Neural progenitor cell (in vitro differentiated cells): ENCODE data around the gene OR51T1. TPM values are rescaled to one million over a fixed set of nuclear protein-coding genes. Genes with fewer than 3 reads are reported as not detected.

Experiments
- DNase-seq: peaks from one replicate; pipeline ENCODE4 v3.0.0-alpha.2; 2016; ENCODE audit warnings: low spot score
- H2AFZ ChIP-seq: fragments of 200-600 bp; sonication (generic); replicated peaks from 2 replicates; pipeline ENCODE4 v1.6.1; 2016; ENCODE audit warnings: antibody characterized with exemption
- H3F3A ChIP-seq: fragments of 200-600 bp; sonication (generic); 2 replicates; pipeline ENCODE4 v1.6.1; 2016; ENCODE audit warnings: antibody characterized with exemption, low read depth
- H3K27ac ChIP-seq: fragments of 200-600 bp; sonication (generic); 2 replicates; pipeline ENCODE4 v1.5.1; 2016; ENCODE audit warnings: mild to moderate bottlenecking
- H3K27me3 ChIP-seq: fragments of 200-600 bp; sonication (generic); 2 replicates; pipeline ENCODE4 v1.6.1; 2016; ENCODE audit warnings: mild to moderate bottlenecking, moderate library complexity
- H3K36me3 ChIP-seq: fragments of 200-600 bp; sonication (generic); 2 replicates; pipeline ENCODE4 v1.5.1; 2016
- H3K4me1 ChIP-seq: fragments of 200-600 bp; sonication (generic); 2 replicates; pipeline ENCODE4 v1.6.1; 2016; ENCODE audit warnings: mixed run types
- H3K4me2 ChIP-seq: fragments of 200-600 bp; sonication (generic); 2 replicates; pipeline ENCODE4 v1.6.1; 2016
- H3K4me3 ChIP-seq: fragments of 200-600 bp; sonication (generic); 2 replicates; pipeline ENCODE4 v1.5.1; 2016
- H3K79me2 ChIP-seq: fragments of 200-600 bp; sonication (generic); 2 replicates; pipeline ENCODE4 v1.6.1; 2016; ENCODE audit warnings: low read depth
- H3K9ac ChIP-seq: fragments of 200-600 bp; sonication (generic); 2 replicates; pipeline ENCODE4 v1.6.1; 2016
- H3K9me3 ChIP-seq: fragments of 200-600 bp; sonication (generic); 2 replicates; pipeline ENCODE4 v1.5.1; 2016; ENCODE audit warnings: low read depth
- H4K20me1 ChIP-seq: fragments of 200-600 bp; sonication (generic); 2 replicates; pipeline ENCODE4 v1.6.1; 2016; ENCODE audit warnings: low read depth
- H3K27ac Mint-ChIP-seq: 3 replicates; pipeline ENCODE4 v1.8.0; 2021; ENCODE audit warnings: mixed read lengths
- H3K27me3 Mint-ChIP-seq: 2 replicates; pipeline ENCODE4 v1.8.0; 2022; ENCODE audit warnings: low read depth, mild to moderate bottlenecking, inconsistent platforms, moderate library complexity, mixed read lengths; ENCODE audit not compliant: insufficient read depth
- H3K36me3 Mint-ChIP-seq: 3 replicates; pipeline ENCODE4 v1.8.0; 2021; ENCODE audit warnings: mixed read lengths
- H3K4me1 Mint-ChIP-seq: 3 replicates; pipeline ENCODE4 v1.8.0; 2021; ENCODE audit warnings: mixed read lengths
- H3K4me3 Mint-ChIP-seq: 3 replicates; pipeline ENCODE4 v1.8.0; 2021; ENCODE audit warnings: mild to moderate bottlenecking, moderate library complexity, mixed read lengths
- H3K9me3 Mint-ChIP-seq: 3 replicates; pipeline ENCODE4 v1.8.0; 2020; ENCODE audit warnings: mixed read lengths
- CTCF ChIP-seq: fragments of 200-600 bp; sonication (generic); IDR thresholded peaks from 2 replicates; pipeline ENCODE4 v1.5.1; 2017; ENCODE audit warnings: antibody characterized with exemption, mild to moderate bottlenecking
- EZH2 ChIP-seq: fragments of 200-600 bp; sonication (generic); IDR thresholded peaks from 2 replicates; pipeline ENCODE4 v1.6.1; 2017; ENCODE audit warnings: antibody characterized with exemption, mild to moderate bottlenecking, moderate library complexity
- EZH2phosphoT487 ChIP-seq: fragments of 200-600 bp; sonication (generic); IDR thresholded peaks from 2 replicates; pipeline ENCODE4 v1.6.1; 2017; ENCODE audit warnings: antibody characterized with exemption
- total RNA-seq: library from RNA; depleted of rRNA; stranded (reverse); fragments of >200 nt; gene quantifications from 2 replicates; pipeline ENCODE4 v1.2.3, GENCODE V29; 2015; ENCODE audit warnings: low replicate concordance

Gene OR51T1
- total RNA-seq, 1 donor from 2014 or later: not detected

GRCh38 chr11:4891996-4892640 is 10.4 kb downstream of the OR51T1 start:
- no peak overlapping the region for H3K27ac ChIP-seq
- no peaks in the 10 kb centered on the region for H3K27me3 Mint-ChIP-seq
- H3K4me1 Mint-ChIP-seq: no peaks in the 10 kb centered on the region
- no peaks in the 10 kb centered on the region for H3K9me3 Mint-ChIP-seq
- no peaks in the 10 kb centered on the region for H3K27me3 ChIP-seq
- H3K9ac ChIP-seq: no peak overlapping the region
- H4K20me1 ChIP-seq: no peaks in the 10 kb centered on the region
- no peaks in the 10 kb centered on the region for H3K36me3 ChIP-seq
- TF ChIP-seq EZH2phosphoT487 (no peak), CTCF (no peak), EZH2 (no peak)
- DNase-seq: no peak
- H3K4me3 Mint-ChIP-seq: no peak overlapping the region
- no peak overlapping the region for H3K4me2 ChIP-seq
- no peaks in the 10 kb centered on the region for H3F3A ChIP-seq
- H3K9me3 ChIP-seq: no peaks in the 10 kb centered on the region
- H3K4me1 ChIP-seq: no peaks in the 10 kb centered on the region
- H3K4me3 ChIP-seq: no peak overlapping the region
- no peak overlapping the region for H2AFZ ChIP-seq
- no peak overlapping the region for H3K27ac Mint-ChIP-seq
- H3K36me3 Mint-ChIP-seq: no peaks in the 10 kb centered on the region
- no peaks in the 10 kb centered on the region for H3K79me2 ChIP-seq

DNA sequence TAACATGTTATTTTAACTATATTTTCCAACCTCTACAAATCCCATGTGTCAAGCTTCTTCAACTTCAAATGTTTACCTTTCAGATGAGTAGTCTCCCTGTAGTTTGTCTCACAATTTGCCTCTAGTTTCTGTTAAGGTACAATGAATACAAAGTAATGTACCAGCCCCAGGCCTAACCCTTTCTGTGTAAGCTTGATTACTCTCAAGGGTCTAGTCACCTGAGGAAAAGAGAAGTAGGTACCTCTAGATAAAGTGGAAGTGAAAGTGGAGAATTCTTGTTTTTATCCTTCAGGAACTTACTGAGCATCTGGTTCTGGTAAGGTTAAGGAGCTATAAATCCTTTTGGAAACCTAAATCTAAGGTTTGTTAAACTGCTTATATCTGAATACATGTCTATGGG is 21.8 kb downstream of the OR51T1 start, which contains the start of gene OR51A7:
Gene OR51A7 (plus strand): TSS at position 300 of the 400 bp plus-strand sequence. CDS start 3,587 bp downstream, outside the sequence.
- no peak within 1 kb of the TSS for H3K27ac Mint-ChIP-seq
- H3K4me3 Mint-ChIP-seq: no peak within 1 kb of the TSS
- Histone ChIP-seq H3K27me3 (no peaks in the 10 kb centered on the region), H2AFZ (no peak within 1 kb of the TSS), H3K4me3 (no peak within 1 kb of the TSS), H3K27ac (no peak within 1 kb of the TSS), H3K4me1 (no peaks in the 10 kb centered on the region), H3K9ac (no peak within 1 kb of the TSS), H4K20me1 (no peaks in the 10 kb centered on the region), H3F3A (no peaks in the 10 kb centered on the region), H3K4me2 (no peak within 1 kb of the TSS), H3K36me3 (no peaks in the 10 kb centered on the region), H3K9me3 (no peaks in the 10 kb centered on the region), H3K79me2 (no peaks in the 10 kb centered on the region)
- no peaks in the 10 kb centered on the region for H3K27me3 Mint-ChIP-seq
- H3K36me3 Mint-ChIP-seq: no peaks in the 10 kb centered on the region
- DNase-seq: no peak
- H3K9me3 Mint-ChIP-seq: no peaks in the 10 kb centered on the region
- TF ChIP-seq EZH2phosphoT487: no peak
- TF ChIP-seq EZH2: no peak
- TF ChIP-seq CTCF: no peak
- no peaks in the 10 kb centered on the region for H3K4me1 Mint-ChIP-seq

GRCh38 chr11:4916581-4916980 is 34.9 kb downstream of the OR51T1 start:
- Histone ChIP-seq H3K79me2 (no peaks in the 10 kb centered on the region), H3K4me2 (no peak overlapping the region), H3K27me3 (no peaks in the 10 kb centered on the region), H2AFZ (no peak overlapping the region), H3K27ac (no peak overlapping the region), H3K36me3 (no peaks in the 10 kb centered on the region), H4K20me1 (no peaks in the 10 kb centered on the region), H3K4me3 (no peak overlapping the region), H3K9ac (no peak overlapping the region), H3F3A (no peaks in the 10 kb centered on the region), H3K9me3 (no peaks in the 10 kb centered on the region), H3K4me1 (no peaks in the 10 kb centered on the region)
- no peak for TF ChIP-seq EZH2phosphoT487
- no peak for TF ChIP-seq CTCF
- TF ChIP-seq EZH2: no peak
- Mint-ChIP-seq H3K36me3 (no peaks in the 10 kb centered on the region), H3K27ac (no peak overlapping the region), H3K4me3 (no peak overlapping the region), H3K4me1 (no peaks in the 10 kb centered on the region), H3K9me3 (no peaks in the 10 kb centered on the region), H3K27me3 (no peaks in the 10 kb centered on the region)
- no peak for DNase-seq
